HCEC 1CT (cell line): ENCODE data around the gene CMIP.

Experiments used
- DNase-seq: peaks from one replicate; pipeline ENCODE4 v3.0.0-alpha.2; 2017

CMIP gene

GRCh38 chr16:81645925-81646324, 201.3 kb downstream of the CMIP start:
- DNase-seq: no peak

- peak; percentile 36 for DNase-seq
Observed at GRCh38 chr16:81646561-81646960, 202.0 kb downstream of the CMIP start.

- DNase-seq: peak; percentile 66
Observed at GRCh38 chr16:81647527-81647926, 202.9 kb downstream of the CMIP start.

GRCh38 chr16:81649561-81650184, 205.1 kb downstream of the CMIP start:
- DNase-seq: no peak

- DNase-seq: no peak
Observed at GRCh38 chr16:81650281-81650680, 205.7 kb downstream of the CMIP start.

- no peak for DNase-seq
Observed at GRCh38 chr16:81650982-81651562, 206.5 kb downstream of the CMIP start.

- DNase-seq: no peak
Observed at GRCh38 chr16:81651758-81652718, 207.4 kb downstream of the CMIP start.

GRCh38 chr16:81652798-81653505, 208.3 kb downstream of the CMIP start:
- DNase-seq: no peak

GRCh38 chr16:81654346-81654745, 209.7 kb downstream of the CMIP start:
- DNase-seq: no peak

GRCh38 chr16:81655469-81656162, 211.0 kb downstream of the CMIP start:
- no peak for DNase-seq

- no peak for DNase-seq
Observed at GRCh38 chr16:81657224-81657623, 212.6 kb downstream of the CMIP start.

- DNase-seq: no peak
Observed at GRCh38 chr16:81657781-81658180, 213.2 kb downstream of the CMIP start.

GRCh38 chr16:81658373-81658772, 213.8 kb downstream of the CMIP start:
- no peak for DNase-seq

GRCh38 chr16:81659249-81659648, 214.6 kb downstream of the CMIP start:
- DNase-seq: no peak

- DNase-seq: no peak
Observed at GRCh38 chr16:81661082-81661481, 216.5 kb downstream of the CMIP start.

GRCh38 chr16:81664153-81664552, 219.5 kb downstream of the CMIP start:
- no peak for DNase-seq

- no peak for DNase-seq
Observed at GRCh38 chr16:81665588-81665987, 221.0 kb downstream of the CMIP start.

- no peak for DNase-seq
Observed at GRCh38 chr16:81666113-81666512, 221.5 kb downstream of the CMIP start.

- DNase-seq: no peak
Observed at GRCh38 chr16:81668243-81669097, 223.9 kb downstream of the CMIP start.

- DNase-seq: no peak
Observed at GRCh38 chr16:81669473-81670350, 225.1 kb downstream of the CMIP start.
